ENCODE measurements around the gene GRIK3. TPM values are rescaled to one million over a fixed set of nuclear protein-coding genes. Genes with fewer than 3 reads are reported as not detected.

The GRIK3 gene
- total RNA-seq, 1 donor from 2014 or later = not detected

- no peak for DNase-seq (ENCODE audit: low read depth, low spot score)
Observed at GRCh38 chr1:36981771-36982622, 52.3 kb downstream of the GRIK3 start.

- DNase-seq (ENCODE audit: low read depth, low spot score) = no peak
Observed at GRCh38 chr1:36981126-36981525, 53.2 kb downstream of the GRIK3 start.

- DNase-seq (ENCODE audit: low read depth, low spot score) = no peak
Observed at GRCh38 chr1:36977731-36978406, 56.4 kb downstream of the GRIK3 start.

- DNase-seq (ENCODE audit: low read depth, low spot score) = no peak
Observed at GRCh38 chr1:36975642-36976041, 58.7 kb downstream of the GRIK3 start.

- no peak for DNase-seq (ENCODE audit: low read depth, low spot score)
Observed at GRCh38 chr1:36973056-36973455, 61.3 kb downstream of the GRIK3 start.

- DNase-seq (ENCODE audit: low read depth, low spot score) = no peak
Observed at GRCh38 chr1:36971852-36972618, 62.3 kb downstream of the GRIK3 start.

- no peak for DNase-seq (ENCODE audit: low read depth, low spot score)
Observed at GRCh38 chr1:36968730-36969129, 65.6 kb downstream of the GRIK3 start.

GRCh38 chr1:36966242-36966641, 68.1 kb downstream of the GRIK3 start:
- DNase-seq (ENCODE audit: low read depth, low spot score) = no peak

- no peak for DNase-seq (ENCODE audit: low read depth, low spot score)
Observed at GRCh38 chr1:36965275-36966159, 68.8 kb downstream of the GRIK3 start.

- DNase-seq (ENCODE audit: low read depth, low spot score) = no peak
Observed at GRCh38 chr1:36964830-36965229, 69.5 kb downstream of the GRIK3 start.

- no peak for DNase-seq (ENCODE audit: low read depth, low spot score)
Observed at GRCh38 chr1:36963006-36963405, 71.3 kb downstream of the GRIK3 start.

- DNase-seq (ENCODE audit: low read depth, low spot score) = no peak
Observed at GRCh38 chr1:36961062-36961615, 73.2 kb downstream of the GRIK3 start.

GRCh38 chr1:36956570-36956969, 77.7 kb downstream of the GRIK3 start:
- DNase-seq (ENCODE audit: low read depth, low spot score) = no peak

- no peak for DNase-seq (ENCODE audit: low read depth, low spot score)
Observed at GRCh38 chr1:36955016-36955415, 79.3 kb downstream of the GRIK3 start.

- no peak for DNase-seq (ENCODE audit: low read depth, low spot score)
Observed at GRCh38 chr1:36953061-36953460, 81.3 kb downstream of the GRIK3 start.

- DNase-seq (ENCODE audit: low read depth, low spot score) = no peak
Observed at GRCh38 chr1:36951761-36952160, 82.6 kb downstream of the GRIK3 start.

- no peak for DNase-seq (ENCODE audit: low read depth, low spot score)
Observed at GRCh38 chr1:36951292-36951750, 83.0 kb downstream of the GRIK3 start.

- no peak for DNase-seq (ENCODE audit: low read depth, low spot score)
Observed at GRCh38 chr1:36950604-36951291, 83.6 kb downstream of the GRIK3 start.

GRCh38 chr1:36948606-36949005, 85.7 kb downstream of the GRIK3 start:
- DNase-seq (ENCODE audit: low read depth, low spot score) = no peak

- DNase-seq (ENCODE audit: low read depth, low spot score) = no peak
Observed at GRCh38 chr1:36948147-36948546, 86.2 kb downstream of the GRIK3 start.

All from pulmonary artery endothelial cell (primary cell).